ENCODE data around the gene ADK.

The ADK gene

DNA sequence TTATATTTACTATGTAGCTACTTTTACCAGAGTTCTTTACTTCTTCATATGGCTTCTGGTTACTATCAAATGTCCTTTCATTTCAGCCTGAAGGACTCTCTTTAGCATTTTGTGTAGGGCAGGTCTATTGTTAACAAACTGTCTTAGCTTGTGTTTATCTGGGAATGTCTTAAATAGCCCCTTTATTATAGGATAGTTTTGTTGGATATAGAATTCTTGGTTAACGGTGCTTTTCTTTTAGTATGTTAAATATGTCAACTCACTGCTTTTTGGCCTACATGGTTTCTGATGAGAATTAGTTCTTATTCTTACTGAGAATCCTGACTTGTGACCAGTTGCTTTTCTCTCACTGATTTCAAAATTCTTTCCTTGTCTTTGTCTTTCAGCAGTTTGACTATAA is 169.0 kb downstream of the ADK start:
- H2AFZ ChIP-seq (ENCODE audit: low read length): no peak overlapping the region
- H4K20me1 ChIP-seq (ENCODE audit: insufficient read depth, low read length, poor library complexity, severe bottlenecking): no peaks in the 10 kb centered on the region
- peaks cover 7% of the 10 kb centered on the region; the same call in 1 of the 2 replicates for H3K9me3 ChIP-seq (ENCODE audit: insufficient read depth, low read depth, low read length)
- no peaks in the 10 kb centered on the region for H3K9me2 ChIP-seq (replicated peaks; ENCODE audit: low read depth, low read length)
- TF ChIP-seq EZH2phosphoT487 (IDR thresholded peaks at IDR 0.05; ENCODE audit: borderline replicate concordance): no peak
- TF ChIP-seq, protein P1, sequence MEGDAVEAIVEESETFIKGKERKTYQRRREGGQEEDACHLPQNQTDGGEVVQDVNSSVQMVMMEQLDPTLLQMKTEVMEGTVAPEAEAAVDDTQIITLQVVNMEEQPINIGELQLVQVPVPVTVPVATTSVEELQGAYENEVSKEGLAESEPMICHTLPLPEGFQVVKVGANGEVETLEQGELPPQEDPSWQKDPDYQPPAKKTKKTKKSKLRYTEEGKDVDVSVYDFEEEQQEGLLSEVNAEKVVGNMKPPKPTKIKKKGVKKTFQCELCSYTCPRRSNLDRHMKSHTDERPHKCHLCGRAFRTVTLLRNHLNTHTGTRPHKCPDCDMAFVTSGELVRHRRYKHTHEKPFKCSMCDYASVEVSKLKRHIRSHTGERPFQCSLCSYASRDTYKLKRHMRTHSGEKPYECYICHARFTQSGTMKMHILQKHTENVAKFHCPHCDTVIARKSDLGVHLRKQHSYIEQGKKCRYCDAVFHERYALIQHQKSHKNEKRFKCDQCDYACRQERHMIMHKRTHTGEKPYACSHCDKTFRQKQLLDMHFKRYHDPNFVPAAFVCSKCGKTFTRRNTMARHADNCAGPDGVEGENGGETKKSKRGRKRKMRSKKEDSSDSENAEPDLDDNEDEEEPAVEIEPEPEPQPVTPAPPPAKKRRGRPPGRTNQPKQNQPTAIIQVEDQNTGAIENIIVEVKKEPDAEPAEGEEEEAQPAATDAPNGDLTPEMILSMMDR (conservative IDR thresholded peaks at IDR 0.05; ENCODE audit: low read length): no peak
- H3K79me2 ChIP-seq (ENCODE audit: insufficient read depth, low read length): no peaks in the 10 kb centered on the region
- H3K4me2 ChIP-seq (ENCODE audit: low read depth, low read length, poor library complexity, severe bottlenecking): no peak overlapping the region
- H3K36me3 ChIP-seq (ENCODE audit: insufficient read depth, low read length): 0 out of 2 replicates have a peak, but pooled peaks cover 8% of the 10 kb centered on the region
- no peak overlapping the region for H3K9ac ChIP-seq (ENCODE audit: low read depth, low read length, poor library complexity, severe bottlenecking)
- H3K27me3 ChIP-seq (ENCODE audit: insufficient read depth, low read length, poor library complexity, severe bottlenecking): no peaks in the 10 kb centered on the region
- no peak overlapping the region for H3K4me3 ChIP-seq (ENCODE audit: low read length, poor library complexity, severe bottlenecking)
- H3K4me1 ChIP-seq (ENCODE audit: insufficient read depth, low read length, poor library complexity, severe bottlenecking): no peaks in the 10 kb centered on the region
- H3F3A ChIP-seq (ENCODE audit: low read depth): no peaks in the 10 kb centered on the region

DNA sequence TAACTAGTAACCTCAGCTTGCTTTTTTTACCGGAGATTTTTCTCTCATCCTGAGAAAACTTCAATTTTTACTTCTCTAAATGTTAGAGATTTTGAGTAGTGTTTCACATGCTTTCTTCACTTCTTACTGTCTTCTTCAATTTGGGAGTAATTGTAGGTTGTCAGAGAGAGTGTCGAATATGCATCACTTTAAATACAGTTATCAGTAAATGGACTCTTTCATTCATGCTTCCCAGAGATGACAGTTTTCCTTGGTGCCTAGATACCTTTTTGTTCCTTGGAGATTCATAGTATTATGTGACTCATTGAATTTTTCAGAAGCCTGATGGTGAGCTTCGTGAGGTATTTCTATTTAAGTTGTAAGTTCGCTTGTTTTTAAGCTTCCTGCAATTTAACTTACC is 169.7 kb downstream of the ADK start:
- Histone ChIP-seq H3K4me1 (ENCODE audit: insufficient read depth, low read length, poor library complexity, severe bottlenecking) (no peaks in the 10 kb centered on the region), H3K4me3 (ENCODE audit: low read length, poor library complexity, severe bottlenecking) (no peak overlapping the region), H3K4me2 (ENCODE audit: low read depth, low read length, poor library complexity, severe bottlenecking) (no peak overlapping the region), H3K9me3 (ENCODE audit: insufficient read depth, low read depth, low read length) (peaks cover 7% of the 10 kb centered on the region; the same call in 1 of the 2 replicates), H3F3A (ENCODE audit: low read depth) (no peaks in the 10 kb centered on the region), H3K27me3 (ENCODE audit: insufficient read depth, low read length, poor library complexity, severe bottlenecking) (no peaks in the 10 kb centered on the region), H3K9me2 (replicated peaks; ENCODE audit: low read depth, low read length) (no peaks in the 10 kb centered on the region), H2AFZ (ENCODE audit: low read length) (no peak overlapping the region), H4K20me1 (ENCODE audit: insufficient read depth, low read length, poor library complexity, severe bottlenecking) (no peaks in the 10 kb centered on the region), H3K79me2 (ENCODE audit: insufficient read depth, low read length) (no peaks in the 10 kb centered on the region), H3K9ac (ENCODE audit: low read depth, low read length, poor library complexity, severe bottlenecking) (no peak overlapping the region), H3K36me3 (ENCODE audit: insufficient read depth, low read length) (0 out of 2 replicates have a peak, but pooled peaks cover 8% of the 10 kb centered on the region)
- TF ChIP-seq, protein P1 (conservative IDR thresholded peaks at IDR 0.05; ENCODE audit: low read length): no peak
- no peak for TF ChIP-seq EZH2phosphoT487 (IDR thresholded peaks at IDR 0.05; ENCODE audit: borderline replicate concordance)

DNA sequence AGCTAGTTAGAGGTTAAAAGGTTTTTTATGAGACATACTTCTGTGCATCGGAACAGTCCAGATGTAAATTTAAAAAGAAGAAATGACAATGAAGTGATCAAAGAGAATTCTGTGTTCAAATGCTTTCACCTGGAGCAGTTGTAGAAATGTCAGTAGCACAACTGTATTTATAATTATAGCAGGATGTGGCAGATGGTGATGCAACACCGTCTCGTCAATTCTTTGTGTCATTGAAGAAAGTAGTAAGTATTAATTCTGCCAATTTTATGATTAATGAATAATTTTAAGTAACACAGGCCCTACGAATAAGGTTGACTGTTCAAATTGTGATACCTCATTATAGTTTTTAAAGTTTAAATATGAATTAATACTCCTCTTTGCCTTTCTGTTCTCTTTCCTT is 171.1 kb downstream of the ADK start:
- H3K4me1 ChIP-seq (ENCODE audit: insufficient read depth, low read length, poor library complexity, severe bottlenecking): no peaks in the 10 kb centered on the region
- no peak overlapping the region for H3K4me3 ChIP-seq (ENCODE audit: low read length, poor library complexity, severe bottlenecking)
- peaks cover 4% of the 10 kb centered on the region; the same call in 1 of the 2 replicates for H3K79me2 ChIP-seq (ENCODE audit: insufficient read depth, low read length)
- no peak overlapping the region for H2AFZ ChIP-seq (ENCODE audit: low read length)
- H3K27me3 ChIP-seq (ENCODE audit: insufficient read depth, low read length, poor library complexity, severe bottlenecking): no peaks in the 10 kb centered on the region
- H4K20me1 ChIP-seq (ENCODE audit: insufficient read depth, low read length, poor library complexity, severe bottlenecking): no peaks in the 10 kb centered on the region
- TF ChIP-seq, protein P1 (conservative IDR thresholded peaks at IDR 0.05; ENCODE audit: low read length): no peak
- no peak for TF ChIP-seq EZH2phosphoT487 (IDR thresholded peaks at IDR 0.05; ENCODE audit: borderline replicate concordance)
- no peak overlapping the region for H3K4me2 ChIP-seq (ENCODE audit: low read depth, low read length, poor library complexity, severe bottlenecking)
- H3K36me3 ChIP-seq (ENCODE audit: insufficient read depth, low read length): 0 out of 2 replicates have a peak, but pooled peaks cover 8% of the 10 kb centered on the region
- H3F3A ChIP-seq (ENCODE audit: low read depth): no peaks in the 10 kb centered on the region
- no peaks in the 10 kb centered on the region for H3K9me2 ChIP-seq (replicated peaks; ENCODE audit: low read depth, low read length)
- H3K9me3 ChIP-seq (ENCODE audit: insufficient read depth, low read depth, low read length): peaks cover 7% of the 10 kb centered on the region; the same call in 1 of the 2 replicates
- no peak overlapping the region for H3K9ac ChIP-seq (ENCODE audit: low read depth, low read length, poor library complexity, severe bottlenecking)

All from Loucy (cell line).